ENCODE data around the gene ABCG1. TPM values are rescaled to one million over a fixed set of nuclear protein-coding genes. Genes with fewer than 3 reads are reported as not detected.

The ABCG1 gene
- polyA plus RNA-seq, 1 donor from 2014 or later = 14.2 TPM

GRCh38 chr21:42293649-42294272 is 74.8 kb downstream of the ABCG1 start:
- Histone ChIP-seq H2AFZ (ENCODE audit: low read depth, low read length) (no peak overlapping the region), H3K4me2 (ENCODE audit: low read length) (no peak overlapping the region), H4K20me1 (ENCODE audit: insufficient read depth) (no peaks in the 10 kb centered on the region), H3K9ac (ENCODE audit: low read length) (no peak overlapping the region), H3K9me2 (ENCODE audit: insufficient read depth, low read length) (no peaks in the 10 kb centered on the region), H3K9me3 (ENCODE audit: low read length) (no peaks in the 10 kb centered on the region), H3K79me2 (replicated peaks; ENCODE audit: insufficient read depth, low read length) (no peaks in the 10 kb centered on the region), H3F3A (ENCODE audit: insufficient read depth, low read length, poor library complexity, severe bottlenecking) (no peaks in the 10 kb centered on the region), H3K27ac (ENCODE audit: low read length) (no peak overlapping the region), H3K27me3 (ENCODE audit: insufficient read depth, low read depth, low read length) (no peaks in the 10 kb centered on the region), H3K4me3 (ENCODE audit: low read length) (no peak overlapping the region), H3K36me3 (ENCODE audit: insufficient read depth, low read length) (no peaks in the 10 kb centered on the region)
- no peak for TF ChIP-seq REST (IDR thresholded peaks at IDR 0.05; ENCODE audit: borderline replicate concordance)
- TF ChIP-seq EZH2 (IDR thresholded peaks at IDR 0.05; ENCODE audit: borderline replicate concordance, insufficient read depth, low read length, poor library complexity, severe bottlenecking) = no peak
- no peak for TF ChIP-seq MXI1 (conservative IDR thresholded peaks at IDR 0.05; ENCODE audit: poor library complexity, severe bottlenecking)
- TF ChIP-seq POLR2AphosphoS5 (IDR thresholded peaks at IDR 0.05) = no peak
- no peak for TF ChIP-seq SMC3 (conservative IDR thresholded peaks at IDR 0.05; ENCODE audit: poor library complexity)
- no peak for TF ChIP-seq RAD21 (conservative IDR thresholded peaks at IDR 0.05)
- no peak for TF ChIP-seq CTCF (IDR thresholded peaks at IDR 0.05; ENCODE audit: poor library complexity, severe bottlenecking)
- TF ChIP-seq EP300 (conservative IDR thresholded peaks at IDR 0.05; ENCODE audit: poor library complexity, severe bottlenecking) = no peak
- no peak for TF ChIP-seq TAF1 (IDR thresholded peaks at IDR 0.05; ENCODE audit: low read depth)

- no peak overlapping the region for H3K4me2 ChIP-seq (ENCODE audit: low read length)
- no peaks in the 10 kb centered on the region for H3F3A ChIP-seq (ENCODE audit: insufficient read depth, low read length, poor library complexity, severe bottlenecking)
- no peak overlapping the region for H3K27ac ChIP-seq (ENCODE audit: low read length)
- no peak overlapping the region for H3K4me3 ChIP-seq (ENCODE audit: low read length)
- no peaks in the 10 kb centered on the region for H3K27me3 ChIP-seq (ENCODE audit: insufficient read depth, low read depth, low read length)
- TF ChIP-seq REST (IDR thresholded peaks at IDR 0.05; ENCODE audit: borderline replicate concordance) (no peak), TAF1 (IDR thresholded peaks at IDR 0.05; ENCODE audit: low read depth) (no peak), EP300 (conservative IDR thresholded peaks at IDR 0.05; ENCODE audit: poor library complexity, severe bottlenecking) (no peak), EZH2 (IDR thresholded peaks at IDR 0.05; ENCODE audit: borderline replicate concordance, insufficient read depth, low read length, poor library complexity, severe bottlenecking) (no peak), POLR2AphosphoS5 (IDR thresholded peaks at IDR 0.05) (no peak), MXI1 (conservative IDR thresholded peaks at IDR 0.05; ENCODE audit: poor library complexity, severe bottlenecking) (no peak), RAD21 (conservative IDR thresholded peaks at IDR 0.05) (no peak), SMC3 (conservative IDR thresholded peaks at IDR 0.05; ENCODE audit: poor library complexity) (no peak), CTCF (IDR thresholded peaks at IDR 0.05; ENCODE audit: poor library complexity, severe bottlenecking) (no peak)
- no peaks in the 10 kb centered on the region for H3K36me3 ChIP-seq (ENCODE audit: insufficient read depth, low read length)
- H3K9ac ChIP-seq (ENCODE audit: low read length) = no peak overlapping the region
- no peaks in the 10 kb centered on the region for H3K79me2 ChIP-seq (replicated peaks; ENCODE audit: insufficient read depth, low read length)
- H2AFZ ChIP-seq (ENCODE audit: low read depth, low read length) = no peak overlapping the region
- no peaks in the 10 kb centered on the region for H3K9me3 ChIP-seq (ENCODE audit: low read length)
- H3K9me2 ChIP-seq (ENCODE audit: insufficient read depth, low read length) = no peaks in the 10 kb centered on the region
- H4K20me1 ChIP-seq (ENCODE audit: insufficient read depth) = no peaks in the 10 kb centered on the region
Measured at GRCh38 chr21:42294273-42294880, 75.4 kb downstream of the ABCG1 start.
